ENCODE results near the gene UBE4A.

The UBE4A gene, protein sequence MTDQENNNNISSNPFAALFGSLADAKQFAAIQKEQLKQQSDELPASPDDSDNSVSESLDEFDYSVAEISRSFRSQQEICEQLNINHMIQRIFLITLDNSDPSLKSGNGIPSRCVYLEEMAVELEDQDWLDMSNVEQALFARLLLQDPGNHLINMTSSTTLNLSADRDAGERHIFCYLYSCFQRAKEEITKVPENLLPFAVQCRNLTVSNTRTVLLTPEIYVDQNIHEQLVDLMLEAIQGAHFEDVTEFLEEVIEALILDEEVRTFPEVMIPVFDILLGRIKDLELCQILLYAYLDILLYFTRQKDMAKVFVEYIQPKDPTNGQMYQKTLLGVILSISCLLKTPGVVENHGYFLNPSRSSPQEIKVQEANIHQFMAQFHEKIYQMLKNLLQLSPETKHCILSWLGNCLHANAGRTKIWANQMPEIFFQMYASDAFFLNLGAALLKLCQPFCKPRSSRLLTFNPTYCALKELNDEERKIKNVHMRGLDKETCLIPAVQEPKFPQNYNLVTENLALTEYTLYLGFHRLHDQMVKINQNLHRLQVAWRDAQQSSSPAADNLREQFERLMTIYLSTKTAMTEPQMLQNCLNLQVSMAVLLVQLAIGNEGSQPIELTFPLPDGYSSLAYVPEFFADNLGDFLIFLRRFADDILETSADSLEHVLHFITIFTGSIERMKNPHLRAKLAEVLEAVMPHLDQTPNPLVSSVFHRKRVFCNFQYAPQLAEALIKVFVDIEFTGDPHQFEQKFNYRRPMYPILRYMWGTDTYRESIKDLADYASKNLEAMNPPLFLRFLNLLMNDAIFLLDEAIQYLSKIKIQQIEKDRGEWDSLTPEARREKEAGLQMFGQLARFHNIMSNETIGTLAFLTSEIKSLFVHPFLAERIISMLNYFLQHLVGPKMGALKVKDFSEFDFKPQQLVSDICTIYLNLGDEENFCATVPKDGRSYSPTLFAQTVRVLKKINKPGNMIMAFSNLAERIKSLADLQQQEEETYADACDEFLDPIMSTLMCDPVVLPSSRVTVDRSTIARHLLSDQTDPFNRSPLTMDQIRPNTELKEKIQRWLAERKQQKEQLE

GRCh38 chr11:118359295-118359958 is at the start of gene UBE4A:
TSS of gene UBE4A (plus strand) at chr11:118359600. CDS start at chr11:118365081, 5,481 bp downstream.
- Histone ChIP-seq H3K27me3 (ENCODE audit: insufficient read depth, low read length) (no peaks in the 10 kb centered on the region), H3K4me1 (ENCODE audit: control insufficient read depth, insufficient read depth, low read length, unreplicated experiment) (no peaks in the 10 kb centered on the region), H3K79me2 (ENCODE audit: control insufficient read depth, insufficient read depth, low read length, unreplicated experiment) (peaks cover 37% of the 10 kb centered on the region), H3K27ac (ENCODE audit: low read depth, low read length) (peak within 1 kb of the TSS; percentile 37; the same call in 1 of the 2 replicates), H3K4me3 (ENCODE audit: low read depth, low read length) (peak within 1 kb of the TSS; percentile 97), H3K36me3 (ENCODE audit: insufficient read depth, low read length) (no peaks in the 10 kb centered on the region), H2AFZ (ENCODE audit: low read length, unreplicated experiment) (peak within 1 kb of the TSS; percentile 99)

DNA sequence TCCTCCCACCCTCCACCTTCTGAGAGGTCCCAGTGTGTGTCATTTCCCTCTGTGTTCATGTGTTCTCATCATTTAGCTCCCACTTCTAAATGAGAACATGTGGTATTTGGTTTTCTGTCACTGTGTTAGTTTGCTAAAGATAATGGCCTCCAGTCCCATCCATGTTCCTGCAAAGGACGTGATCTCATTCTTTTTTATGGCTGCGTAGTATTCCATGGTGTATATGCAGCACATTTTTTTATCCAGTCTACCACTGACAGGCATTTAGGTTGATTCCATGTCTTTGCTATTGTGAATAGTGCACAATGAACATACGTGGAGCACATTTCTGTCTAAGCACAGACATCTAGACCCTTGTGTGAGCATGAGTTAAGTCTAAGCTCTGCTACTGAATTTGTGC is 49.1 kb upstream of the UBE4A start:
- Histone ChIP-seq H2AFZ (ENCODE audit: low read length, unreplicated experiment) (no peak overlapping the region), H3K4me3 (ENCODE audit: low read depth, low read length) (no peak overlapping the region), H3K4me1 (ENCODE audit: control insufficient read depth, insufficient read depth, low read length, unreplicated experiment) (no peaks in the 10 kb centered on the region), H3K27ac (ENCODE audit: low read depth, low read length) (no peak overlapping the region), H3K79me2 (ENCODE audit: control insufficient read depth, insufficient read depth, low read length, unreplicated experiment) (no peaks in the 10 kb centered on the region), H3K36me3 (ENCODE audit: insufficient read depth, low read length) (no peaks in the 10 kb centered on the region), H3K27me3 (ENCODE audit: insufficient read depth, low read length) (peaks cover 71% of the 10 kb centered on the region)

- Histone ChIP-seq H3K4me3 (ENCODE audit: low read depth, low read length) (no peak overlapping the region), H3K27me3 (ENCODE audit: insufficient read depth, low read length) (peaks cover 71% of the 10 kb centered on the region), H2AFZ (ENCODE audit: low read length, unreplicated experiment) (no peak overlapping the region), H3K36me3 (ENCODE audit: insufficient read depth, low read length) (no peaks in the 10 kb centered on the region), H3K4me1 (ENCODE audit: control insufficient read depth, insufficient read depth, low read length, unreplicated experiment) (no peaks in the 10 kb centered on the region), H3K27ac (ENCODE audit: low read depth, low read length) (no peak overlapping the region), H3K79me2 (ENCODE audit: control insufficient read depth, insufficient read depth, low read length, unreplicated experiment) (no peaks in the 10 kb centered on the region)
These were observed 48.5 kb upstream of the UBE4A start for GRCh38 chr11:118310781-118311485.

DNA sequence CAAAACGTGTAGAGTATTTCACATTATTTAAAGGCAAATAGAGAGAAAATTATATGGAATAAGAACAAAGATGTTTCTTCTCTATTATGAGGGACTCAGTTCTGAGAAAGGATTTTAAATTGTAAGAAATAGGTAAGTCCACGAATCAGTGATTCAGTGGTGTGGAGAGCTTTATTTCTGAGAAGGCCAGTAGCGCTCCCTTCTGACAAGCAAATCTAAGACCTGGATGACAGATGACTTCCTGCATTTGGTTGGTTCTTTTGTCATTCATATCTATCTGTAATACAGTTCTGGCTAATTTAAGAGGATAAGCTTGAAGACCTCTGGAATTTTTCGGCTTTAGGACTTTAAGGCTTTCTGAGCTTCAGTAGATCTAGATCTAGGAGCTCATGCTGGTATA is 47.9 kb upstream of the UBE4A start:
- H3K79me2 ChIP-seq (ENCODE audit: control insufficient read depth, insufficient read depth, low read length, unreplicated experiment) = no peaks in the 10 kb centered on the region
- H3K27ac ChIP-seq (ENCODE audit: low read depth, low read length) = no peak overlapping the region
- no peaks in the 10 kb centered on the region for H3K4me1 ChIP-seq (ENCODE audit: control insufficient read depth, insufficient read depth, low read length, unreplicated experiment)
- no peaks in the 10 kb centered on the region for H3K36me3 ChIP-seq (ENCODE audit: insufficient read depth, low read length)
- H3K4me3 ChIP-seq (ENCODE audit: low read depth, low read length) = no peak overlapping the region
- H3K27me3 ChIP-seq (ENCODE audit: insufficient read depth, low read length) = peaks cover 74% of the 10 kb centered on the region
- no peak overlapping the region for H2AFZ ChIP-seq (ENCODE audit: low read length, unreplicated experiment)

GRCh38 chr11:118312328-118312727 is 47.1 kb upstream of the UBE4A start:
- peaks cover 81% of the 10 kb centered on the region for H3K27me3 ChIP-seq (ENCODE audit: insufficient read depth, low read length)
- H3K36me3 ChIP-seq (ENCODE audit: insufficient read depth, low read length) = no peaks in the 10 kb centered on the region
- H2AFZ ChIP-seq (ENCODE audit: low read length, unreplicated experiment) = no peak overlapping the region
- no peak overlapping the region for H3K4me3 ChIP-seq (ENCODE audit: low read depth, low read length)
- no peaks in the 10 kb centered on the region for H3K79me2 ChIP-seq (ENCODE audit: control insufficient read depth, insufficient read depth, low read length, unreplicated experiment)
- no peak overlapping the region for H3K27ac ChIP-seq (ENCODE audit: low read depth, low read length)
- no peaks in the 10 kb centered on the region for H3K4me1 ChIP-seq (ENCODE audit: control insufficient read depth, insufficient read depth, low read length, unreplicated experiment)

DNA sequence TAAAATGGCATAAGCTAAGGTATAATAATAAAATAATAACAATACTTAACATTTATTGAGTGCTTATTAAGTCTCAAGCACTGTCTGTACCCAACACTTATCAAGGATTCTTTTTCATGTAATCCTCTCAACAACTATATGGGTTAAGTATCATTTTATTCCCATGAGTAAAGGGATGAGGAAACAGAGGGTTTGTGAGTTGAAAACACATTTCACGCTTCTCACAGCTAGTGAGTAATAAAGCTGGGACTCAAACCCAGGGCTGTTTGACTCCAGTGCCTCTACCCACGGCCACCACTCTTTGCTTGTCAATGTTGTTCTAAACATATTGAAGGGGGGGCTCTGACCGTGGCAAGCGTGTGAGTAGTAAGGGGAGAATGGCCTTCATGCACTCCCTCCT is 46.2 kb upstream of the UBE4A start:
- H2AFZ ChIP-seq (ENCODE audit: low read length, unreplicated experiment) = no peak overlapping the region
- H3K36me3 ChIP-seq (ENCODE audit: insufficient read depth, low read length) = no peaks in the 10 kb centered on the region
- no peaks in the 10 kb centered on the region for H3K4me1 ChIP-seq (ENCODE audit: control insufficient read depth, insufficient read depth, low read length, unreplicated experiment)
- peaks cover 79% of the 10 kb centered on the region for H3K27me3 ChIP-seq (ENCODE audit: insufficient read depth, low read length)
- H3K4me3 ChIP-seq (ENCODE audit: low read depth, low read length) = no peak overlapping the region
- no peaks in the 10 kb centered on the region for H3K79me2 ChIP-seq (ENCODE audit: control insufficient read depth, insufficient read depth, low read length, unreplicated experiment)
- H3K27ac ChIP-seq (ENCODE audit: low read depth, low read length) = no peak overlapping the region

DNA sequence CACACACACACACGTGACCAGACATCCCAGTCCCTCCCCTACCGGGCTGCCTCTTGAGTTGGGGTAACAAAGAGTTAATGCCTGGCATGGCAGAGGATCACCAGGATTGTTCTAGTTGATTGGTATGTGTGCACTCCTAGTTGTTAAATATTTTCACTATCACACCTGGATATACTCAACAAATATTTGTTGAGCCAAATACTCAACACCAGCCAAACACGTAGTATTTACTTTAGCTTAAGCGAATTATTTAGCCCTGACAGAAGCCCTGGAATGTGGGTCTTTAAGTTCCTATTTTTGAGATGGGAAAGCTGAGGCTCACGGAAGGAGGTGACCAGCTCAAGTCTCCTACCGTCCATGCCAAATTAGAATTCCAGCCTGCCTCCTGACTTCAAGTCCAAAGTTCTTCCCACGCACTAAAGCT is 44.4 kb upstream of the UBE4A start:
- Histone ChIP-seq H3K4me1 (ENCODE audit: control insufficient read depth, insufficient read depth, low read length, unreplicated experiment) (no peaks in the 10 kb centered on the region), H3K4me3 (ENCODE audit: low read depth, low read length) (no peak overlapping the region), H3K27ac (ENCODE audit: low read depth, low read length) (no peak overlapping the region), H3K79me2 (ENCODE audit: control insufficient read depth, insufficient read depth, low read length, unreplicated experiment) (no peaks in the 10 kb centered on the region), H2AFZ (ENCODE audit: low read length, unreplicated experiment) (no peak overlapping the region), H3K27me3 (ENCODE audit: insufficient read depth, low read length) (peaks cover 79% of the 10 kb centered on the region), H3K36me3 (ENCODE audit: insufficient read depth, low read length) (no peaks in the 10 kb centered on the region)

DNA sequence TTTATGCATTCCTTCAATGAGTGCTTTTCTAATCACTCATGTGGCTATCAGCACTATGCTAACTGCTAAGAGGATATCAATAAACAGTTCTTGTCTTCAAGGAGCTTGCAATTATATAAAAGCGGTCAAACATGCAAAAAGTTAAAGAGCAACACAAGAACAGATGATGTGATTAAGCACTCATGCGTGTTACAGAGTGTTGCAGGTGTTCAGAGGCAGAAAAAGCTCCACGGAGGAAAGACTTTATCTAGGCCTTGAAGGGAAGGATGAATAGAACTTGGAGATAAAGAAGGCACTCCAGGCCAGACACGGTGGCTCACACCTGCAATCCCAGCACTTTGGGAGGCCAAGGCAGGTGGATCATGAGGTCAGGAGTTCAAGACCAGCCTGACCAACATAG is 41.3 kb upstream of the UBE4A start:
- Histone ChIP-seq H3K27ac (ENCODE audit: low read depth, low read length) (no peak overlapping the region), H3K36me3 (ENCODE audit: insufficient read depth, low read length) (no peaks in the 10 kb centered on the region), H2AFZ (ENCODE audit: low read length, unreplicated experiment) (no peak overlapping the region), H3K27me3 (ENCODE audit: insufficient read depth, low read length) (peaks cover 68% of the 10 kb centered on the region), H3K79me2 (ENCODE audit: control insufficient read depth, insufficient read depth, low read length, unreplicated experiment) (no peaks in the 10 kb centered on the region), H3K4me3 (ENCODE audit: low read depth, low read length) (no peak overlapping the region), H3K4me1 (ENCODE audit: control insufficient read depth, insufficient read depth, low read length, unreplicated experiment) (no peaks in the 10 kb centered on the region)

- Histone ChIP-seq H3K27me3 (ENCODE audit: insufficient read depth, low read length) (peaks cover 68% of the 10 kb centered on the region), H2AFZ (ENCODE audit: low read length, unreplicated experiment) (no peak overlapping the region), H3K36me3 (ENCODE audit: insufficient read depth, low read length) (no peaks in the 10 kb centered on the region), H3K27ac (ENCODE audit: low read depth, low read length) (no peak overlapping the region), H3K4me3 (ENCODE audit: low read depth, low read length) (no peak overlapping the region), H3K4me1 (ENCODE audit: control insufficient read depth, insufficient read depth, low read length, unreplicated experiment) (no peaks in the 10 kb centered on the region), H3K79me2 (ENCODE audit: control insufficient read depth, insufficient read depth, low read length, unreplicated experiment) (no peaks in the 10 kb centered on the region)
These were observed 40.6 kb upstream of the UBE4A start for GRCh38 chr11:118318581-118319336.

All from ACC112 (cell line).